Astrocyte (in vitro differentiated cells and primary cell): ENCODE measurements around the gene TMEM47.
A peak's percentile ranks its signal among the peaks of the same experiment; 100 is the strongest.

Experiments
- EZH2 ChIP-seq: IDR thresholded peaks from 2 replicates; pipeline ENCODE4 v1.6.1; 2012; ENCODE audit warnings: mild to moderate bottlenecking, low read length, inconsistent platforms; ENCODE audit not compliant: insufficient read depth
- TF ChIP-seq, protein P1 (sequence below): IDR thresholded peaks from 2 replicates; pipeline ENCODE4 v1.5.1; 2011; ENCODE audit warnings: low read depth, mild to moderate bottlenecking, inconsistent platforms, low read length, moderate library complexity; ENCODE audit not compliant: insufficient read depth

DNA sequence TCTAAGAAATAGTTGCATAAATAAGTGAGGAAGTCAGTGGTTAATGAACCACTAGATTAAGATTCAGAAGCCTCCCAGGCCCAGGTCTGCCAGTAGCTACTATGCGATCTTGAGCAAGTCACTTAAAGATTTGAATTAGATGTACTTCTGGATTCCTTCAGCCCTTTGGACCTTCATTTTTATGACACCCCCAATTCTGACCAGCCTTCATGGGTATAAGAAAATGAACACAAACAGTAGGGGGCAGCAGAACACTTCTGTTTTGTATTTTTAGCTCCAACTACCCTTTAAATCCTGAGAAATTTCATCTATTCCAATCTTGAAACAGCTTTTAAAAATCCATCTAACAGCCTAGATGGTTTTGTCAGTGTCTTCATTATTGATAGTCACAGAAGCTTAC lies 19.0 kb downstream of the TMEM47 start:
- TF ChIP-seq, protein P1, sequence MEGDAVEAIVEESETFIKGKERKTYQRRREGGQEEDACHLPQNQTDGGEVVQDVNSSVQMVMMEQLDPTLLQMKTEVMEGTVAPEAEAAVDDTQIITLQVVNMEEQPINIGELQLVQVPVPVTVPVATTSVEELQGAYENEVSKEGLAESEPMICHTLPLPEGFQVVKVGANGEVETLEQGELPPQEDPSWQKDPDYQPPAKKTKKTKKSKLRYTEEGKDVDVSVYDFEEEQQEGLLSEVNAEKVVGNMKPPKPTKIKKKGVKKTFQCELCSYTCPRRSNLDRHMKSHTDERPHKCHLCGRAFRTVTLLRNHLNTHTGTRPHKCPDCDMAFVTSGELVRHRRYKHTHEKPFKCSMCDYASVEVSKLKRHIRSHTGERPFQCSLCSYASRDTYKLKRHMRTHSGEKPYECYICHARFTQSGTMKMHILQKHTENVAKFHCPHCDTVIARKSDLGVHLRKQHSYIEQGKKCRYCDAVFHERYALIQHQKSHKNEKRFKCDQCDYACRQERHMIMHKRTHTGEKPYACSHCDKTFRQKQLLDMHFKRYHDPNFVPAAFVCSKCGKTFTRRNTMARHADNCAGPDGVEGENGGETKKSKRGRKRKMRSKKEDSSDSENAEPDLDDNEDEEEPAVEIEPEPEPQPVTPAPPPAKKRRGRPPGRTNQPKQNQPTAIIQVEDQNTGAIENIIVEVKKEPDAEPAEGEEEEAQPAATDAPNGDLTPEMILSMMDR = peak; percentile 30
- no peak for TF ChIP-seq EZH2
